OCI-LY1 (cell line): ENCODE measurements around the gene ZNF142.

ENCODE experiments used
- H2AFZ ChIP-seq: fragments of 200-600 bp; sonication (generic), shearing (Covaris generic); 2 replicates; pipeline ENCODE4 v1.6.0; 2014; ENCODE audit warnings: antibody characterized with exemption, mild to moderate bottlenecking, low read length
- H3F3A ChIP-seq: fragments of 200-600 bp; sonication (generic), shearing (Covaris generic); 2 replicates; pipeline ENCODE4 v1.6.0; 2014; ENCODE audit warnings: mild to moderate bottlenecking, antibody characterized with exemption, low read length, moderate library complexity; ENCODE audit not compliant: insufficient read depth
- H3K27ac ChIP-seq: fragments of 200-600 bp; sonication (generic); 2 replicates; pipeline ENCODE4 v1.5.1; 2014; ENCODE audit warnings: low read length, mixed run types, mild to moderate bottlenecking, low read depth; ENCODE audit not compliant: poor library complexity, severe bottlenecking
- H3K27me3 ChIP-seq: fragments of 200-600 bp; sonication (generic); 2 replicates; pipeline ENCODE4 v1.6.0; 2014; ENCODE audit warnings: antibody characterized with exemption, mild to moderate bottlenecking, low read length, moderate library complexity; ENCODE audit not compliant: insufficient read depth
- H3K36me3 ChIP-seq: fragments of 200-600 bp; sonication (generic); 2 replicates; pipeline ENCODE4 v1.6.1; 2014; ENCODE audit warnings: mild to moderate bottlenecking, antibody characterized with exemption, low read length, moderate library complexity, mixed read lengths; ENCODE audit not compliant: insufficient read depth
- H3K4me1 ChIP-seq: fragments of 200-600 bp; sonication (generic); 2 replicates; pipeline ENCODE4 v1.5.1; 2014; ENCODE audit warnings: mild to moderate bottlenecking, low read length, moderate library complexity; ENCODE audit not compliant: insufficient read depth, severe bottlenecking
- H3K4me2 ChIP-seq: fragments of 200-600 bp; sonication (generic), shearing (Covaris generic); 2 replicates; pipeline ENCODE4 v1.6.1; 2014; ENCODE audit warnings: low read length
- H3K4me3 ChIP-seq: fragments of 200-600 bp; sonication (generic); 2 replicates; pipeline ENCODE4 v1.5.1; 2014; ENCODE audit warnings: low read length, low read depth, mild to moderate bottlenecking, mixed read lengths; ENCODE audit not compliant: poor library complexity, severe bottlenecking
- H3K79me2 ChIP-seq: fragments of 200-600 bp; shearing (Covaris generic); 2 replicates; pipeline ENCODE4 v1.6.1; 2016; ENCODE audit warnings: mixed run types, low read length, mixed read lengths; ENCODE audit not compliant: insufficient read depth
- H3K9ac ChIP-seq: fragments of 200-600 bp; sonication (generic), shearing (Covaris generic); 2 replicates; pipeline ENCODE4 v1.6.1; 2014; ENCODE audit warnings: mild to moderate bottlenecking, low read length, mixed read lengths
- H3K9me2 ChIP-seq: fragments of 200-600 bp; sonication (generic), shearing (Covaris generic); 2 replicates; pipeline ENCODE4 v1.6.1; 2014; ENCODE audit warnings: low read depth, mild to moderate bottlenecking, low read length, mixed read lengths
- H3K9me3 ChIP-seq: fragments of 200-600 bp; shearing (Covaris generic); 2 replicates; pipeline ENCODE4 v1.6.1; 2014; ENCODE audit warnings: low read length, mixed read lengths
- H4K20me1 ChIP-seq: fragments of 200-600 bp; sonication (generic), shearing (Covaris generic); 2 replicates; pipeline ENCODE4 v1.6.0; 2016; ENCODE audit warnings: mild to moderate bottlenecking, low read length; ENCODE audit not compliant: insufficient read depth
- EZH2 ChIP-seq: fragments of 200-600 bp; sonication (generic), shearing (Covaris generic); IDR thresholded peaks from 2 replicates; pipeline ENCODE4 v1.8.0; 2017; ENCODE audit warnings: borderline replicate concordance, mixed run types, mild to moderate bottlenecking, antibody characterized with exemption, low read length, moderate library complexity, mixed read lengths
- TF ChIP-seq, protein P1 (sequence below): fragments of 200-600 bp; sonication (generic), shearing (Covaris generic); IDR thresholded peaks from 2 replicates; pipeline ENCODE4 v1.5.1; 2017; ENCODE audit warnings: mild to moderate bottlenecking, antibody characterized with exemption, low read length, moderate library complexity, mixed read lengths

ZNF142 gene

GRCh38 chr2:218605432-218605831 lies 54.0 kb downstream of the ZNF142 start:
- Histone ChIP-seq H2AFZ (no peak overlapping the region), H3F3A (no peaks in the 10 kb centered on the region), H3K79me2 (no peaks in the 10 kb centered on the region), H3K4me1 (no peaks in the 10 kb centered on the region), H3K9ac (no peak overlapping the region), H3K27ac (no peak overlapping the region), H3K4me3 (no peak overlapping the region), H3K27me3 (no peaks in the 10 kb centered on the region), H3K9me2 (no peaks in the 10 kb centered on the region), H3K9me3 (no peaks in the 10 kb centered on the region), H3K36me3 (no peaks in the 10 kb centered on the region), H3K4me2 (no peak overlapping the region), H4K20me1 (no peaks in the 10 kb centered on the region)
- TF ChIP-seq, protein P1, sequence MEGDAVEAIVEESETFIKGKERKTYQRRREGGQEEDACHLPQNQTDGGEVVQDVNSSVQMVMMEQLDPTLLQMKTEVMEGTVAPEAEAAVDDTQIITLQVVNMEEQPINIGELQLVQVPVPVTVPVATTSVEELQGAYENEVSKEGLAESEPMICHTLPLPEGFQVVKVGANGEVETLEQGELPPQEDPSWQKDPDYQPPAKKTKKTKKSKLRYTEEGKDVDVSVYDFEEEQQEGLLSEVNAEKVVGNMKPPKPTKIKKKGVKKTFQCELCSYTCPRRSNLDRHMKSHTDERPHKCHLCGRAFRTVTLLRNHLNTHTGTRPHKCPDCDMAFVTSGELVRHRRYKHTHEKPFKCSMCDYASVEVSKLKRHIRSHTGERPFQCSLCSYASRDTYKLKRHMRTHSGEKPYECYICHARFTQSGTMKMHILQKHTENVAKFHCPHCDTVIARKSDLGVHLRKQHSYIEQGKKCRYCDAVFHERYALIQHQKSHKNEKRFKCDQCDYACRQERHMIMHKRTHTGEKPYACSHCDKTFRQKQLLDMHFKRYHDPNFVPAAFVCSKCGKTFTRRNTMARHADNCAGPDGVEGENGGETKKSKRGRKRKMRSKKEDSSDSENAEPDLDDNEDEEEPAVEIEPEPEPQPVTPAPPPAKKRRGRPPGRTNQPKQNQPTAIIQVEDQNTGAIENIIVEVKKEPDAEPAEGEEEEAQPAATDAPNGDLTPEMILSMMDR: no peak
- no peak for TF ChIP-seq EZH2
